ENCODE measurements around the gene RNU6-9.

GRCh38 chr19:852136-853013 is 40.9 kb upstream of the RNU6-9 start, which contains the start of gene ELANE:
- TF ChIP-seq CTCF (IDR thresholded peaks at IDR 0.05; ENCODE audit: low read length), result no peak
- TF ChIP-seq EZH2 (optimal IDR thresholded peaks at IDR 0.05; ENCODE audit: low read depth, low read length), result no peak
- no peak for TF ChIP-seq EZH2phosphoT487 (IDR thresholded peaks at IDR 0.05; ENCODE audit: low read length)
